NB4 (cell line): ENCODE data around the gene NR2F1-AS1.

ENCODE experiments used
- DNase-seq: peaks from one replicate; pipeline ENCODE4 v3.0.0; 2010; ENCODE audit warnings: low read depth
- H3K4me3 ChIP-seq: one replicate; pipeline ENCODE4 v1.5.1; 2011; ENCODE audit warnings: mild to moderate bottlenecking, low read depth, low read length, moderate library complexity
- CTCF ChIP-seq: IDR thresholded peaks from one replicate; pipeline ENCODE4 v1.5.1; 2012; ENCODE audit warnings: low read depth, low read length
- MYC ChIP-seq: IDR thresholded peaks from 2 replicates; pipeline ENCODE4 v1.6.1; 2011; ENCODE audit warnings: low read depth, low read length
- POLR2A ChIP-seq: IDR thresholded peaks from 2 replicates; pipeline ENCODE4 v1.6.1; 2011; ENCODE audit warnings: mild to moderate bottlenecking; ENCODE audit not compliant: insufficient read length; ENCODE audit errors: extremely low read depth
- TF ChIP-seq, protein P1 (sequence below): IDR thresholded peaks from 2 replicates; pipeline ENCODE4 v1.6.1; 2011; ENCODE audit warnings: low read depth, low read length

Gene NR2F1-AS1

GRCh38 chr5:93610581-93611272 is 29.7 kb upstream of the NR2F1-AS1 start:
- no peak overlapping the region for H3K4me3 ChIP-seq
- no peak for TF ChIP-seq POLR2A
- TF ChIP-seq MYC: no peak
- TF ChIP-seq, protein P1, sequence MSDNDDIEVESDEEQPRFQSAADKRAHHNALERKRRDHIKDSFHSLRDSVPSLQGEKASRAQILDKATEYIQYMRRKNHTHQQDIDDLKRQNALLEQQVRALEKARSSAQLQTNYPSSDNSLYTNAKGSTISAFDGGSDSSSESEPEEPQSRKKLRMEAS: no peak
- TF ChIP-seq CTCF: no peak
- no peak for DNase-seq

DNA sequence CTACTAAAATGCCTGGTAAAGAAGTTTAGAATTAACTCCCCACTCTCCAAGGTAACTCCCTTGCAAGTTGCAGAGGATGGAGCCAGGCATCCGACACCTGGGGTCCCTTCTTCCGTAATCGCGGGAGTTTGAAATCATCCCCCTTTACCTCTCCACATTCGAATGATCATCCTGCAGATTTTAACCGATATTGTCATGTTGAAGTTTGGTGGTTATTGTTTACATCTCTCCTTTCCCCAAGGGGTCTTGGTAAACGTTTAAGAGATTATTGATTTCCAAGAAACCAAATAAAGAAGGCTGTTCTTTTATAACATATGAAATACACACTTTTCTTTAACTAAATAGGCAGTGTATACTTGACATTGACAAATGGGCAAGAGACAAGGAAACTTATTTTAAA is 28.7 kb upstream of the NR2F1-AS1 start:
- no peak for TF ChIP-seq CTCF
- TF ChIP-seq MYC: no peak
- TF ChIP-seq, protein P1: no peak
- no peak for TF ChIP-seq POLR2A
- DNase-seq: no peak
- no peak overlapping the region for H3K4me3 ChIP-seq

GRCh38 chr5:93608855-93609254 is 27.8 kb upstream of the NR2F1-AS1 start:
- DNase-seq: no peak
- TF ChIP-seq, protein P1: no peak
- TF ChIP-seq POLR2A (no peak), MYC (no peak), CTCF (no peak)
- H3K4me3 ChIP-seq: no peak overlapping the region

DNA sequence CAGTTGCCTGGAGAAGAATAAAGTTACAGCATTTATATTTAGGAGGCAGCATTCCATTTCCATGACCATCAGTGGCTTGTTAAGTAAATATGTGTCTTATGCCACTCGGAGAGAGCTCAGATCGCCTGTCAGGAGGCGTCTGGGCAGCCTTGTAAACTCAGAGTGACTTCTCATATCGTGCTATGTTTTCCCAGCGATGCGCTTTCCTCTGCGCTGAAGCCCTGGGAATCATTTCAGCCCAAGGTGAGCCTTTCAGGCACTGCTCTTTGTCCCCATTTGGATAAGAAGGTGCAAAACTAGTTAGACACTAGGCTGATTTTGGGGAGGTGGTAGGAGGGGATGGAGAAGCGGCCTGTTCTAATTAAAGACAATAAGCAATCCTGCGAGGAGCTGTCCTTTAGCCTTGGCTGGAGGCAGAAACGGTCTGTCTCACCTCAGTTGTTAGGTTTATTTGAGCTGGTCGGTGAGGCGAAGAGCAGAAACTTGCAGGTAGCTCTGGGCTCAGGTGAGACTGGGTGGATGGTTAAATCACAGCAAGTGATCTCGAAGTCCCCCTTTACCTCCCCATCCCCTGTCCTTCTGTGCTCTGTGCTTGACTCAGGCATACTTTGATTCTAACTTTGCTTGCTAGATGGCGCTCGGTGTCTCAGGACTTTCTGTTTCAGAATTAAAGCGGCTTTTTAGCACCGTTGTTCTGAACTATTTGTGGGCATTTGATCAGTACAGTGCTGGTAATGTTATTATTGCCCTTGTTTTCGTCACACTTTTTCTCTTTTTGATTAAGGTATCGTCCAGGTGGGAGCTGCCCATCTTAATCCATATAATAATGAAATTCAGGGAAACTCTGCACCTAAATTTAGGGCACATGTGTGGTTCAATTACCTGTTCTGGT is 26.6 kb upstream of the NR2F1-AS1 start:
- DNase-seq: peak; percentile 47
- H3K4me3 ChIP-seq: no peak overlapping the region
- TF ChIP-seq, protein P1: no peak
- TF ChIP-seq CTCF: peak; percentile 41
- no peak for TF ChIP-seq MYC
- no peak for TF ChIP-seq POLR2A

GRCh38 chr5:93606382-93606752 is 25.3 kb upstream of the NR2F1-AS1 start:
- no peak overlapping the region for H3K4me3 ChIP-seq
- no peak for DNase-seq
- TF ChIP-seq, protein P1: no peak
- TF ChIP-seq CTCF (no peak), POLR2A (no peak), MYC (no peak)
